ENCODE measurements around the gene DNAH9. TPM values are rescaled to one million over a fixed set of nuclear protein-coding genes. Genes with fewer than 3 reads are reported as not detected.
"Not testable (repeated sequence)": the region's sequence is repeated elsewhere in the genome, so short reads cannot be mapped to it uniquely, and the experiment has no call there.

The DNAH9 gene
- total RNA-seq, 1 donor from 2014 or later: 2.2 TPM

GRCh38 chr17:11899537-11899942 lies 301.3 kb downstream of the DNAH9 start:
- no peak for DNase-seq (ENCODE audit: low spot score)

DNA sequence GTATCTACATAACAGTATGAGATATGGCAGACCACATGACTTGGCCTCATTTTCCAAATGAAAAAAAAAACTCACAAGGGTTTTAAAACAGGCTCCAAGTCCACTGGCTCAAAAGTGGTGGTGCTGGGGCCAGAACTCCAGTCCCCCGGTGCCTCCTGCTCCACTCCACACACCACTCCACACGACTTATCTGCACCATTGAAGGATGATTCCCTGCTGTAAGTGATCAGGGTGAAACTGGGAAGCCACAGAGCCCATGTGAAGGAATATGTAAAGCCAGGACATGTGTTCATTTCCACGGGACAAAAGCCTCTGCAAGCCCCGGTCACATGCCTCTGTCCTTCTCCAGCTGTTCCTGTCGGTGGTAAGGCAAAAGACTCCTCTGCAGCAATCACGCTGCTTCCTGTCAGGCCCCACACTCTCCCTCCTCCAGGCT lies 301.8 kb downstream of the DNAH9 start:
- no peak for DNase-seq (ENCODE audit: low spot score)

DNA sequence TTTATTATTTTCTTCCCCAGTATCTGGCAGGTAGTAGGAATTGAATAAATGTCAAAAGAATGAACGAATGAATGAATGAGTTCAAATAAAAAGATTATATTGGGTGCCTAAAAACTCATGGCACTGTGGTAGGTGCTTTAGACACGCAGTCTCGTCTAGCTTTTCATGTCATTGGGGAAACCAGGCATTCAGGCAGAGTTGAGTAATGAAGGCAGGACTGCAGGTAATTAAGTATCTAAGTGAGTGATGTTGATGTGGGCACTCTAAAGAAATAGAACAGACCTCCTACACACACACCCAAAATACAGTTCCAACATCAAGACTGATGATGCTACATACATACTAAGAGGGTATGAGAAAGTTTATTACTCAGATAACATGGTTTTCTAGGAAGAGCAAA lies 302.4 kb downstream of the DNAH9 start:
- no peak for DNase-seq (ENCODE audit: low spot score)

GRCh38 chr17:11901931-11902330 lies 303.7 kb downstream of the DNAH9 start:
- DNase-seq (ENCODE audit: low spot score): no peak

GRCh38 chr17:11908711-11909146 lies 310.5 kb downstream of the DNAH9 start:
- DNase-seq (ENCODE audit: low spot score): no peak

- no peak for DNase-seq (ENCODE audit: low spot score)
Measured at GRCh38 chr17:11909348-11909747, 311.1 kb downstream of the DNAH9 start.

GRCh38 chr17:11916091-11916490 lies 317.8 kb downstream of the DNAH9 start:
- DNase-seq (ENCODE audit: low spot score): no peak

DNA sequence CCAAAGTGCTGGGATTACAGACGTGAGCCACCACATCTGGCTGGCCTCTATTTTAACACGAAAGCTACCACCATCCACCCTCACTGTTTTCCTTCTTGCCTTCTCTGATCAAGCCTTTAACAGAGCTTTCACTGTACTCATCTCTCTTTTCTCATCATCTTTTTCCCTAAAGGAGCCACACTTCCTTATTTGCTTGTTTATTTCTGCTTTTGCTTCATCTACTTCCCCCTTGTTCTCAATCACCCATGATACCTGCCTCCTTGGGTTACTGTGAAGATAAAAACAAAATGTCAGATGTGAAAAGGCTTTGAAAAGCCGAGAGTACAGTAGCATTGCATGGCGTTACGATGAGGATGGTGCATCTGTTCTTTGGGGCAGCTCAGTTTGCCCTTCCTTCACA lies 319.1 kb downstream of the DNAH9 start:
- DNase-seq (ENCODE audit: low spot score): no peak

DNA sequence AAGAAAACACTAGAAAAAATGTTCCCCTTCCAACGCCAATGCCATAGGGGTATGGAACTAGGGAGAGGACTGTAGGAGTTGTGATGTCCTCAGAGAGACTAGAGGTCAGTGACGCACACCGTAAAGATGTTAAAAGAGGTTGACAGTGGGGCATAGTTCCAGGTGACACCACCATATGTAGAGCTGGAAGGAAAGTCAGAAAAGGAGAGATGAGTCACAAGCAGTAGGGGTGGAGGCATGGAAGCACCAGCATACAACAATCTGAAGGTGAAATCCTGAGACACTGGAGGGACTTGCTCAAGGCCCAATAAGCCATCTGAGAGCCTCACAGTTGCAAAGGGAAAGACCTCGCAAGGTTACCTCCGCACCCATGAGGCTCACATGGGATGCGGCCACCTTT lies 323.0 kb downstream of the DNAH9 start:
- DNase-seq (ENCODE audit: low spot score): no peak

- no peak for DNase-seq (ENCODE audit: low spot score)
Measured at GRCh38 chr17:11922638-11923037, 324.4 kb downstream of the DNAH9 start.

DNA sequence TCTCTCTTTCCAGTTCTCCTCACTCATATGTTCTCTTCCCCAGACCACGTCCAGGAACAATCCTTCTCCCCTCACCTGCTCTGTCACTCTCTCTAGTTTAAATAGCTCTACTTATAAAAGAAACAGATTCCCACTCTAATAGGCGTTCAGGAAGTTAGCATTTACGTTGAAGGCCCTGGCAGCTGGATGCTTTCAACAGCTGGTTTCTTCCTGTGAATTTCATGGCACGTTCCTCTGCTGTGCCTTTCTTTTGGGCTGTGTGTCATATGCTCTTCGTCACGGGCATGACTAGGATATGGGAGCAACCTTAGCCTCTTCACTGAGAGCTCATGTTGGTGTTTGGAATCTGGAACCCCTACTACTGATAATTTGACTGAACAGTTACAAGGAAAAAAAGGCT lies 325.8 kb downstream of the DNAH9 start:
- no peak for DNase-seq (ENCODE audit: low spot score)

DNA sequence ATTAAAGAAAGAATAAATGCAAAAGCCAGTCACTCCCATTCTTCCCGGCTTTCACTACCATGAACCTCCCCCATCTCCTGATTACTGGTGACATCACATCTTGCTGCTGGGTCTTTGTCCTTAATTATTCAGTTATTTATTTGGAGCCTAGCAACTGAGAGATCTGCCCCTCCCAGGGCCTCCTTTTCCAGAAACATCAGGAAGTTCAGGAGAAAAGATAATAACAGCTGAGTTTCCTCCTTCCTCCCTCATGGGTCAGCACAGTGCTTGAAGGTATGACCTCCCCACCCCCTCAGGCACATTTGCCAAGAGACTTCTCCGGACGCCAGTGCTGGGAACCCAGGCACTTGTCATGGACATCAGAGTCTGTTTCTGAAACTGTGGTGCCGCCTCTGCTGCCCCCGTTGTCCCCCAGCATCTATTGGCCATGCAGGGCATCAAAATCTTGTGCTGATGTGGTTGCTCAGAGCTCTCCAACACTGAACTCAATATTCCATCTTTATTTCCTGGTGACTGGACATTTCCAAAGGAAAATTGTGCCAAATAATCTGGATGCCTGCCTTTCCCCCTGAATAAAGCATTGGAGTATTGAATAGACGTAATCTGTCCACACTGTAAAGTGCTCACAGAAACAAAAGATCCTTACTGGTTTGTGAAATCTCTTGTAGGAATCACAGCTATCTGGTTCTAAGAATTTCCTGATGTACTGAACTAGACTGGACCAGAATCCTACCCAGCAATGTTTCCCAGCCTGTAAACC lies 327.2 kb downstream of the DNAH9 start:
- no peak for DNase-seq (ENCODE audit: low spot score)

DNA sequence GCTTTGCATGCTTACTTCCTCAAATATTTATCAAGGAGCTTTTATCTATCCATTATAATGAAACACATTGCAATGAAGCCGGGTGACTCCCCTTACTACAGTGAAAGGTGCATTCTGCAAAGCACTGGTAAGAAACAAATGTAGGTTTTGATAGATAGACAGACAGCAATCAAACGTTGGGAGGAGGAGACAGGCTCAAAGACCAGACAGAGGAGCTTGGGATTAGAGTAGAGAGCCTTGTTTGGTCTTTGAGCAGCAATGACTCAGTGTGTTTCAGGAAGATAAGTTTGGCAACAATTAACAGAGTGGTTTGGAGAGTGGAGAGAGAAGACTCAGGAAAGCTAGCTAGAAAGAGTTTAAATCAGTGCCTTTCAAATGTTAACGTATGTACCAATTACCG lies 330.2 kb downstream of the DNAH9 start:
- no peak for DNase-seq (ENCODE audit: low spot score)

DNA sequence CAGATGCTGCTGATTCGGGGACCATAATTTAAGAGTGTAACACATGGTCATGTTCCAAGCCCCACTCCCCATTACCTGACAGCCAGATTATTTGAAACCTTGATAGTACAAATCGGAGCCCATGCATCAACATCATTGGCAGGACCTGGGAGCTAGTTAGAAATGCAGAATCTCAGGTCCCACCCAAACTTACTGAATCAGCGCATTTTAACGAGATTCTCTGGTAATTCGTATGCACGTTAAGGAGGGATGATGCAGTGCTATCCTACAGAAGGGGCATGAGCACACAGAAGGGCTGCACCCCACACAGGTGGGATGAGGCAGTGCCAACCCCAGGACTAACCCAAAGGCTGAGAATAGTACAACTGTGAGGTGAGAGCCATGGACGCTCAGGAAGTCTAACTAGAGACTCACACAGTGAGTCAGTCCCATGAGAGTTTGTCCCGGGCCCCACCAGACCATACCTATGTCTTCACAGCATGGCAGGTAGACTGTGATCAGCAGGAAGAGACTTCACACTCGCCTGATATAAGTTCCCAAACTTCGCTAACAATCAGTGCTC lies 334.1 kb downstream of the DNAH9 start:
- no peak for DNase-seq (ENCODE audit: low spot score)

GRCh38 chr17:11935734-11936406 lies 337.6 kb downstream of the DNAH9 start:
- DNase-seq (ENCODE audit: low spot score): no peak

- DNase-seq (ENCODE audit: low spot score): no peak
Measured at GRCh38 chr17:11940904-11941303, 342.6 kb downstream of the DNAH9 start.

DNA sequence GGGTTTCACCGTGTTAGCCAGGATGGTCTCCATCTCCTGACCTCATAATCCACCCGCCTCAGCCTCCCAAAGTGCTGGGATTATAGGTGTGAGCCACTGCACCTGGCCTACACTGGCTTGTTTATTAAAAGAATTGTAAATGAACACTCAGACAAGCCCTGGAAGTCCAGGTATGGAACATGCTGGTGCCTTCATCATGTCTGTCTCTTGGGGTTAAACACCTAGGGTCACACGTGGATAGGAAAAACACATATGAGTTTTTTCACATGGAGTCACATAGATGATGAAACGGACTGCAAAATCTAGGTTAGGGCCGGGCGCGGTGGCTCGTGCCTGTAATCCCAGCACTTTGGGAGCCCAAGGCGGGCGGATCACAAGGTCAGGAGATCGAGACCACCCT lies 344.8 kb downstream of the DNAH9 start:
- not testable (repeated sequence) for DNase-seq (ENCODE audit: low spot score)

- DNase-seq (ENCODE audit: low spot score): no peak
Measured at GRCh38 chr17:11943759-11944347, 345.6 kb downstream of the DNAH9 start.

DNA sequence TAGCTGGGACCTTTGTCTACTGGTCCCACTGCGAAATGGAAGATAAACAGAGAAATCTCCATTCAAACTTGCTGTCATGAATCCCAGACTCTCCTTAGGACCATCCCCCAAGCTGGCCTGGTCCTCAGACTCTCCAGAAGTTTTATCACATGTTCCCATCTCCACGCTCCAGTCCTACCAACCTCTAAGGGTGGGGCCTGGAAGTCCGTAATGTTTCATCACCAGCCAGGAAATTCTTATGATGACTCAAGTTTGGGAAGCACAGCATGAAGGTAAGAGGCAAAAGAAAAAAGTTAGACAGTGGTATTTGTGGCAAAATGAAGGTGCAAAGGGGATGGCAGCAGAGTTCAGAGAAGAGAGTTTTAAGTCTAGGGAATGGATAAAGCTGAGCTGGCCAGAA lies 346.3 kb downstream of the DNAH9 start:
- no peak for DNase-seq (ENCODE audit: low spot score)

GRCh38 chr17:11948789-11949188 lies 350.5 kb downstream of the DNAH9 start:
- DNase-seq (ENCODE audit: low spot score): no peak

GRCh38 chr17:11949571-11949970 lies 351.3 kb downstream of the DNAH9 start:
- DNase-seq (ENCODE audit: low spot score): not testable (repeated sequence)
